ENCODE data around the gene SLC30A9.

Gene SLC30A9

DNA sequence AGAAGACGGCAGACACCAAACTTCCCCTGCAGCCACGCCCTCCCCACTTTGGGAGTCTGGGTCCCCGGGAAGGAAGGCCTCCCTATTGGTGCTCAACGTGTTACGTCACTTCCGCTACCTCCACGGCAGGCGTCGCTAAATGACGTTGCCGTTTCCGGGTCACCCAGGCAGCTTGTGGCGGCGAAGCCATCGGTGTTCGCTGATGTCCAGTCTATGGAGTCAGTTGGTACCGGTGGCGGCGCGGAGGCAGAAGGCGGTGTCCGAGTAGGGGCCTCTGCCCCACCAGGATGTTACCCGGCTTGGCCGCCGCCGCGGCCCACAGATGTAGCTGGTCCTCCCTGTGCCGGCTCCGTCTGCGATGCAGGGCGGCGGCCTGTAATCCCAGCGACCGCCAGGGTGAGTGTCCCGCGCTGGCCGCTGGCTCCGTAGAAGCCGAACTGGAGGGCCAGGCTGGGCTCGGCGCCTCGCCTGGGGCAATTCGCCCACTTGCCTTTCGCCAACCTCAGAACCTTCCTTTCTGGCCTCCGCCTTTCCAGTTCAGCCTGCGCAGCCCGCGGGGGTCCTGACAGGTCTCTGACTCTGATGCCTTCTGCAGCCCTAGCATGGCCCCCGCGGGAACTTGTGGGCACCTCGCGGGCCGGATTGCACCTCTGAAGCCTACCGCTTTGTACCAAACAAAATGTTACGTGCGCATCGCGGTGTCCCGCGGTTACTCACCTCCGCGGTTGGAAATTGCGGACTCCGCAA is at the start of gene SLC30A9:
Gene SLC30A9 (plus strand): TSS at position 166 of the 747 bp plus-strand sequence. CDS start 122 bp downstream, at position 288.
- H3K4me3 ChIP-seq (ENCODE audit: low read depth, low read length) = peak within 1 kb of the TSS; percentile 78
- TF ChIP-seq, protein P1, sequence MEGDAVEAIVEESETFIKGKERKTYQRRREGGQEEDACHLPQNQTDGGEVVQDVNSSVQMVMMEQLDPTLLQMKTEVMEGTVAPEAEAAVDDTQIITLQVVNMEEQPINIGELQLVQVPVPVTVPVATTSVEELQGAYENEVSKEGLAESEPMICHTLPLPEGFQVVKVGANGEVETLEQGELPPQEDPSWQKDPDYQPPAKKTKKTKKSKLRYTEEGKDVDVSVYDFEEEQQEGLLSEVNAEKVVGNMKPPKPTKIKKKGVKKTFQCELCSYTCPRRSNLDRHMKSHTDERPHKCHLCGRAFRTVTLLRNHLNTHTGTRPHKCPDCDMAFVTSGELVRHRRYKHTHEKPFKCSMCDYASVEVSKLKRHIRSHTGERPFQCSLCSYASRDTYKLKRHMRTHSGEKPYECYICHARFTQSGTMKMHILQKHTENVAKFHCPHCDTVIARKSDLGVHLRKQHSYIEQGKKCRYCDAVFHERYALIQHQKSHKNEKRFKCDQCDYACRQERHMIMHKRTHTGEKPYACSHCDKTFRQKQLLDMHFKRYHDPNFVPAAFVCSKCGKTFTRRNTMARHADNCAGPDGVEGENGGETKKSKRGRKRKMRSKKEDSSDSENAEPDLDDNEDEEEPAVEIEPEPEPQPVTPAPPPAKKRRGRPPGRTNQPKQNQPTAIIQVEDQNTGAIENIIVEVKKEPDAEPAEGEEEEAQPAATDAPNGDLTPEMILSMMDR (IDR thresholded peaks at IDR 0.05; ENCODE audit: control insufficient read depth, extremely low read depth, insufficient read depth) = peak; percentile 12; the same call in 1 of the 2 replicates

DNA sequence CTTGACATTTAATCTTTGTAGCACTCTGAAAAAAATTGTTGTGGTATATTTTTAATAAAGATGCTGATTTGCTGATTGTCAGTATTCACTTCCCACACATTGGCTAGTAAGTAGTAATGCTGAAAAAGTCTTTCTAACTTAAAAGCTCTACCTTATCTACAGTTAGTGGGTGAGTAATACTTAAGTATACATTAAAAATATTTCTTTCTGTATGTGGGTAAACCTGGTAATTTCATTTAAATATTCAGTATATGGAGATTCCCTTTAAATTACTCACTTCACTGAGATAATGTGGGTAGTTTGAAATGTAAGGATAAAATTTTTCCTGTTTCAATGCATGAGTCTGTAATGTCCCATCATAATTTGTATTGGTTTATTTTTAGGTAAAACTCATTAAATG is 49.5 kb upstream of the SLC30A9 start:
- no peak for DNase-seq (ENCODE audit: low read depth)
- no peak overlapping the region for H3K4me3 ChIP-seq (ENCODE audit: low read depth, low read length)
- TF ChIP-seq, protein P1 (IDR thresholded peaks at IDR 0.05; ENCODE audit: control insufficient read depth, extremely low read depth, insufficient read depth) = no peak

More for the DNA sequence above, at the start of gene SLC30A9:
- DNase-seq (ENCODE audit: low read depth) = peak; percentile 92

DNA sequence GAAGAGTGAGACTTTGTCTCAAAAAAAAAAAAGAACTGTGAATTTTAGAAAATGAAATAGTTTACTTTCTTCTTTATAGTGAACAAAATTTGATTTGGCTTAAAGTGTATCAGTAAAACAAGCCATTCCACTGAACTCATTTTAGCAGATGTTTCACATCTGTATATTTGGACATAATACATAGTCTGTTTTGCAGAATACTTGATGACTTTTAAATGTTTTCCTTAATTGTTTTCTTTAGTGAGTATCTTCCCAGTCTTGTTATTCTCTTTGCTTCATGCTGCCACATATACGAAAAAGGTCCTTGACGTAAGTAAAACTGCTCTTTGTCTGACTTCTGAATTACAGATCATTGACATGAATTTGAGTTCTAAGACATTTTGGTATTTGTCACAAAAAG is 46.8 kb upstream of the SLC30A9 start:
- TF ChIP-seq, protein P1 (IDR thresholded peaks at IDR 0.05; ENCODE audit: control insufficient read depth, extremely low read depth, insufficient read depth) = no peak

DNA sequence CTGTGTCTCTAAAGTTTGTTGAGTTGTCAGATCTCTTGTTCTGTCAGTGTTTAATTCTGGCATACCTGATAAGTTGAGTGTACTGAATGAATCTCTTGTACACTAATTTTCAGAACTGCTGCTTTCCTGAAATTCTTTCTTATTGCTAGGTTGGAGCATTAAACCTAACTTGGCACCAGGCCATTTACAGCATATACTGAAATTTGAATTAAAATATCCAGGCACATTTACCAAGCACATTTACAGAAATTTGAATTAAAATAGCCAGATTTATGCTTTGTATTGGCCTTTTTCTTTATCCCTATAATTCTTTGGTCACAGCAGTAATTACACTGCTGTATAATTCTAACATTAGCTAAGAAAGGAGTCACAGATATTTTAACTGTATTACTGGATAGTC is 46.2 kb upstream of the SLC30A9 start:
- DNase-seq (ENCODE audit: low read depth) = no peak
- TF ChIP-seq, protein P1 (IDR thresholded peaks at IDR 0.05; ENCODE audit: control insufficient read depth, extremely low read depth, insufficient read depth) = no peak

More for the DNA sequence above, 46.8 kb upstream of the SLC30A9 start:
- DNase-seq (ENCODE audit: low read depth) = no peak
- no peak overlapping the region for H3K4me3 ChIP-seq (ENCODE audit: low read depth, low read length)

DNA sequence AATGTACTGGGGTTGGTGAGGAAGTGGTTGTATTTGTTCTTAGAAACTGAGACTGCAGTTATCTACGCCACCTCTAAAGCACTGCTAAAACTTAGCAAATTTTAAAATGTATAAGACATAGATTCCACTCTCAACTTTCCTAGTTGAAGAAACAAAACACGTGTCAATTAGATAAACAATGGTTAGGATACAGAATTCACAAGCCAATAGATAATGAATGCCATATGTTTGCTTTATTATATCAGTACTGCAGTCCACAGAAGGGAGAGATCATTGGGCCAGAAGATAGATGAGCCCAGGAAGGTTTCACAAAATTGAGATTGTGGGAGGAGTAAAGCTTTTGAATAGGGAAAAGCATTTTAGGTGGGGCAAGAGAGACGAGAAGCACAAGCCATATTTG is 40.8 kb upstream of the SLC30A9 start:
- DNase-seq (ENCODE audit: low read depth) = no peak
- no peak overlapping the region for H3K4me3 ChIP-seq (ENCODE audit: low read depth, low read length)
- TF ChIP-seq, protein P1 (IDR thresholded peaks at IDR 0.05; ENCODE audit: control insufficient read depth, extremely low read depth, insufficient read depth) = no peak

More for the DNA sequence above, 46.2 kb upstream of the SLC30A9 start:
- no peak overlapping the region for H3K4me3 ChIP-seq (ENCODE audit: low read depth, low read length)

DNA sequence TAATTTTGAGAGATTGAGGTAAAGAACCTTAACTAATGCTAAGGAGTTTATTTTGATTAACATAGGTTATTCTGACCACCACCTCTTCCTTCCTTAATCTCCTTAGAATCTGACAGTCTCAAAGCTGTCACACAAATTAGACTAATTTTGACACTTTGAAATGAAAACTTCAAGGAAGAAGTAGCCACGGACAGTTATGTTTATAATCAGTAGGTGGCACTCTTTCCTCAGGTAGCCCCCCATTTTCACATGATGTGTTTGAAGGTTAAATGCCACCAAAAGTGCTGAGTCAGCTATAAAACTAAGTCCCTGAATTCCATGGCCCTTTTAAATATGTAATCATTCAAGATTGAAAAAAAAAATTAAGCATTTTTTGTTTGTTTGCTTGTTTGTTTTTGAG is 32.7 kb upstream of the SLC30A9 start:
- TF ChIP-seq, protein P1 (IDR thresholded peaks at IDR 0.05; ENCODE audit: control insufficient read depth, extremely low read depth, insufficient read depth) = peak; percentile 68
- no peak for DNase-seq (ENCODE audit: low read depth)
- no peak overlapping the region for H3K4me3 ChIP-seq (ENCODE audit: low read depth, low read length)

DNA sequence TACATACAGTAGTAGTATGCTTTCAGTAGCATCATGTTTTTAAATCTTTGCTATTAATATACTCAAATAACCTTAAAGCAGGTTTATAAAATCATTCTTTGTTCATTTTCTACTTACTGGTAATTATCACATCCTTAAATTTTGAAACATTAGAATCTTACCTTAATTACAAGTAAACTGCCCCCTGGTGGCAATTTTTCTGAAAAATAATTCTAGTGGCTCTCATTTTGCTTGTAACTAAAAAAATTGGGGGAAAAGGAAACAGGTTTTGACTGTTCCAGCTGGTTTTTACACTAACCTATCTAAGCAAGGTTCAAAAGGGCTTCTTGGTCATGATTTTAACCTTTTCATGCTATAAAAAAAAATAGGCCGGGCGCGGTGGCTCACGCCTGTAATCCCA is 27.2 kb upstream of the SLC30A9 start:
- no peak overlapping the region for H3K4me3 ChIP-seq (ENCODE audit: low read depth, low read length)
- DNase-seq (ENCODE audit: low read depth) = no peak
- TF ChIP-seq, protein P1 (IDR thresholded peaks at IDR 0.05; ENCODE audit: control insufficient read depth, extremely low read depth, insufficient read depth) = peak; percentile 44
